Measurements from ENCODE around the gene CHST11.

Gene CHST11

DNA sequence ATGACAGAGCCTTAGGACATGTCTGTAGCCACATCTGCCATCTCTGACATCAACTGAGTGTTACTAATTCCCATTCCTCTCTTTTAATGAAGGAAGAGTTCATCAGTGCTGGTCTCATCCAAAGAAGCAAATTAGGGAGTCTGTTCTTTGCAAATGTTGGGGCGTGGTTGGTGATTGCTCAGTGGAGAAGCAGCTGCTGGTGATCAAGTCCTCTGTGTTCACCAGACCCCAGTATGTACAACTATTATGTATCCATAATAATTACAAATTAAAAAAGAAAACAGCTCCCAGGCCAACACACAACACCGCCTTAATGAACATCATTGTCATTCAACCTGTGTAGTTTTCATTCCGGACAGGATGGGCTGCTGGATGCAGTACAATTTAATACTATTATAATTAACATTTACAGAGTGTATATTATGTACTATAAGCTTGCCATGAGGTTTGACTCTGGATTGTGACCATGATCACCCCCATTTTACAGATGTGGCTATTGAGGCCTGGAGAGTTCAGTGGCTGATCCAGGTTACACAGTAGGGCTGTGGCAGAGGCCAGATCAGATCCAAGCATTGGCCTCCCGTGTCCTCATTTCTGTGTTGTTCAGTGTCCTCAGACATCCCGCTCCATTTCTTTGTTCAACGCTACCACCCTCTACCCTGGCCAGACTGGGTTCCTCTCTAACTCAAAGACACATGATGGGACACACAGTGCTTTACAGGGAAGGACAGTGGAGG, 179.0 kb downstream of the CHST11 start:
- DNase-seq, result no peak

DNA sequence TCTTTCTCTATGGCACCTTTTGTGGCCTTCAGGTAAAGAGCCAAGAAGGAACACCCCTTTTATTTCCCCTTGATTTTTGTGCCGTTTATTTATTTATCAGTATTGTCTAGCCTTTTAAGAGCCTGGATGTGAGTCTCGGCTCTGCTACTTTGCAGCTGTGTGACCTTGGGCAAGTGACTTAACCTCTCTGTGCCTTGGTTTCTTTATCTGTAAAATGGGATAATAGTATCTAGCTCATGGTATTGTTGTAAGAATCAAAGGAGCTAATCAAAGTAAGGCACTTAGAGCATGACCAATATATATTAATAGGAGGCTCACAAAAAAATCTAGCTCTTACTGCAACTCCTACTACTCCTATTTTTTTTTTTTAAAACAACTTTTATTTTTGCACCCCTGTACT, 179.7 kb downstream of the CHST11 start:
- no peak for DNase-seq

DNA sequence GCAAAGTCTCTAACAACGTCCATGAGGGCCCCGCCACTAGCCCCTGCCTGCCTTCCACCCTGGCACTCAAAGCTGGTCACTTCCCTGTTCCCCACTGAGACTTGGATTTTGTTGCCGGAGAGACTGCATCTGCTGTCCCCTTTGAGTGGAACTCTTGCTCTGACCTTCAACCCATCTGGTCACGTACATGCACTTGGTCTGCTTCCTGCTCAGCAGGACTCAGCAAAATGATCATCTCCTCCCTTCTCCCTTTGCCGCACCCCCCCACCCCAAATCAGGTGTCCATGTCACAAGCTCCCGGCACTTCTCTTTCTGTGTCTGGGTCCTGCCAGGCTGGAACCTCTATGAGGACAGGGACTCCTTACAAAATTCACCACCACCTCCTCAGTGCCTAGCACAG, 180.9 kb downstream of the CHST11 start:
- peak; percentile 26 to 34 for DNase-seq

DNA sequence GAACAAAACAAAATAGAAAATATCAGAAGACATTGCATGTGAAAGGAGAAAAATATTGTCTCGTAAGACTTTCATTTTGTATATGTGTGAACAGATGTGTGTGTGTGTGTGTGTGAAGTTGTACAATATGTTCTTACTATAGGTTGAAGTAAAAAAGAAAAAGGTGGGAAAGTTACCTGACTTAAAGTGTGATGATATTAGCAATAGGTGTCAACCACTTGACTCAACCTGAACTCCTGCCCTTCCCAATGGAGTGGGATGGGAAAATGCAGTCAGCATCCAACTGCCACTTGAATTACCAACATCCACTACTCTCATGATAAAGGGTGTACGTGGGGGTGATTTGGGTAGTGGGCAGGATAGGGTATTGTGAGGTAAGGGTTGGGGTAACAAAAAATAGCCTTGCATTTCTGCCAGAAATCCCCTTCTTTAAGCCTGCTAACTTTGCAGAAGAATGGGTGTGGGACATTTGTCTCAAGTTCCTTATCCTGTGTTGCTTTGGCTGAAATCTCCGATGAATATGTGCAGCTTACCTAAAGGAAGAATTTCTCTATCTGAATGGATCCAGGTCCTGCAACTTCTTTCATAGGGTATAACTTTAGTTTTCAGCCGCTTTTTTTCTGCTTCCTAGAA, 181.6 kb downstream of the CHST11 start:
- DNase-seq, result peak; percentile 36 to 62

DNA sequence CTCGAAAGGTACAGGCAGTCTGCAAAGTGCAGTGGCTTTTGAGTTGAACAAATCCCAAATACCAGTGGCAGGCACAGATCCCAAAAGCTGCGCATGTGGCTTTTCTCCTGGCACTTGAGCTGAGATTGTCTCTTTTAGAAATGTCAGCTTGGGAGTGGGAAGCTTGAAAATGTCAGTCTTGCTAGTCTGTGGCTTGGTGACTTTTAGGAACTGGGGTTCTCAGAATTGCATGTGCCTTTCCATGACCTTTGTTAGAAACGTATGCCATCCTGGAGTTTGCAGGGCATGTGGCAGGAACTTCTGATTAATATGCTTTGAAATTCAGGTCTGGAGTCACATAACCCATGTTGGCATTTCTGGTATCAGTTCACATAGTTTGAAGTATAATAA, 182.1 kb downstream of the CHST11 start:
- DNase-seq, result peak; percentile 53 to 62

DNA sequence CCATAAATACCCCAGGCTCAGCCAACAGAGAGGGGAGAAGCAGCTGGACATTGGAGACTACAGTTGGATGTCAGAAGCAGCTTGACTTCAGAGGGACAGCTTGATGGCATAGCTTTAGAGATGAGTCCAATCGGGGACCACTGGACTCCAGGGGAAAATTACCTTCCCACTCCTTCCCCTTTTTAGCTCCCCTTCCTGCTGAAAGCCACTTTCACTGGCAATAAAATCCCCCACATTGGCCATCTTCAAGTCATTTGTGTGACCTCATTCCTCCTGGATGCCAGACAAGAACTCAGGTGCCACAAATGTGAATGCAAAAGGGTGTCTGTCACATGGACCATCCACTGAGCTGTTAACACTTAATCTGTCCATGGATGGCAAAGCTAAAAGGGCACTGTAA, 184.2 kb downstream of the CHST11 start:
- DNase-seq, result peak in 1 of 2 donors; percentile 53

DNA sequence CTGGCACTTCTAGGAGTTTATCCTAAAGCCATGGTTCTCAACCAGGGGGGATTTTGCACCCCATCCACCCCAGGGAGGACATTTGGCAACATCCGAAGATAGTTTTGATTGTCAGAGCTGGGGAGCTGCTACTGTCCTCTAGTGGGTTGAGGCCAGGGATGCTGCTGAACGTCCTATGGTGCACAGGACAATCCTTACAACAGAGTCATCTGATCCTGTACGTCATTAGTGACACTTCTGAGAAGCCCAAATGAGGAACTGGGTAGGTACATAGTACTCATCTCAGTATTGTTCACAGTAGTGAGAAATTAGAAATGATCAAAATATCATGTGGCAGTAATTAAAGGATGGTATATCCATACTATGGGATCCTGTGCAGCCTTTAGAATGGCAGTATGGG, 185.1 kb downstream of the CHST11 start:
- peak; percentile 66 to 88 for DNase-seq

DNA sequence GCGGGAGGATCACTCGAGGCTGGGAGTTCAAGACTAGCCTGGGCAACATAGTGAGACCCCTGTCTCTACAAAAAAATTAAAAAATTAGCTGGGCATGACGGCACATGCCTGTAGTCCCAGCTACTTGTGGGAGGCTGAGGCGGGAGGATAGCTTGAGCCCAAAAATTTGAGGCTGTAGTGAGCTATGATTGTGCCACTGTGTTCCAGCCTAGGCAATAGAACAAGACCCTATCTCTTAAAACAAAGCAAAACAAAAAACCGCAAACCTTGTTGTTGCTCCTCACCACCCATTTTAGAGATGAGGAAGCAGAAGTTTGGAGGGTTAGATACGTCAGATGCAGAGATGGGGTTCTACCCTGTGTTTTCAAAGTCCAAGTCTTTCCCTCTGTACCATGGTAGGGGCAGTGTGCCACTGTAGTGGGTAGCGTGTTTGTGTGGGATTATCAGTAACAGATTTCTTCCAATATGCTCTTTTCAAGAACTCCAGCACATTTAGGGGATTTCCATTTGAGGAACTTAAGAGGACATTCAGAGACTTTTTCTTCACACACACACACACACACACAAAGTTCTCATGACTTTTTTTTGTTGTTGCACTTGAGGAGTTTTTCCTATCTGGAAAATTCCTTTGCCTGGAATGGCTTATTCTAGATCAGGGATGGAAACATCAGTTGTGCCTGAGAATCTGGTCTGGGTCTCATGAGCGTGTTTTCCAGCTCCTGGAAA, 186.5 kb downstream of the CHST11 start:
- peak; percentile 57 to 86 for DNase-seq

DNA sequence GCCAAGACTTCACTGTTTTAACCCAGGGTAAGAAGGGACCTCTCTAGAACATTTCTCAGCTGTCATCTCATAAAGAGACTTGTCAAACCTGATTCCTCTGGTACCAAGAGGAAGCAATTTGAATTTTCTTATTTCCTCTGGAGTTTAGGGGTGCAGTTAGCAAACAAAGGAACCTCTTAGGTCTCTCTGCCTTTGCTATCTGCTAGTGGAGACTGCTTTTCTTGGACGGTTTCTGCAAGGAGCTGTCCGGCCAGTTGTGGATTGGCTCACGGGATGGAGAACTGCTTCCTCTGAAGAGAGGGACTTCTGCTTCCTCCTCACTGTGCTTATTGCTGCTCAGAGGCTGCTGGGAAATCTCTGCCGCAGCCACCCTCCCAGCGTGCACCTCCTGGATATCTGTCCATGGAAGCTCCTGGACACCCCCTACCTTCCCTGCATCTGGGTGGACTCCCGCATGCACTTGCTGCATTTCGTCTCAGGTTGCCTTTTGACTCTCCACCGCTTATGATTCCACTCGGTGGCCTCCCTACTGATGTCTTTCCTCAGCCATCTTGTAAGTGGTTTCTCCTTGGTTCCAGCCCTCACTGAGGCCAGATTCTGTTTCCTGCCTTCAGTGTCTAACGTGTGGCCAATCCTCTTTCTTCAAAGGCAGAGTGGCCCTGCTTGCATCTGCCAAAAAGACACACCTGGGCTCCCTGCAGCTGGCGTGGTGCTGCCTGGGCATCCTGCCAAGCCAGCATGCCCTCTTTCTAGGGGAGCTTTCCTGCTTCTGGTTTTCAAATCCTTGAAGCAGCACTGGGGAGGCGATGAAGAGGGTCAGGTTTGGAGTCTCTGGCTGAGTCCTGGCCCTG, 187.3 kb downstream of the CHST11 start:
- peak; percentile 58 to 62 for DNase-seq

DNA sequence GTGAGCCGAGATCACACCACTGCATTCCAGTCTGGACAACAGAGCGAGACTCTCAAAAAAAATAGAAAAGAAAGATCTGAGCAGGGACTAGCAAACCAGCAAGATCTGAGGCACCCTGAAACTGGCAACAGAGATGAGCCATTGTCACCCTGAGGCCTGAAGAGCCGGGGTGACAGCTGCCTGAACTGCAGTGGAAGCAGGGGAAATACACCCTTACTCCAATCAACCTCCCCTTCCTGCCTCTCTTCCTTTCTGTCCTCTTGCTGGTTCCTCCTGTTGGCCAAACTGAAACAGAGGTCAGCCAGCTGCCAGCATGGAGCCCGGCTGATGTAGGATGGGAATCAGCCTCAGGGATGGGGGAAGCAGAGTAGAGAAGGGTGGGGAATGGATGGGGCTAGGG, 192.0 kb downstream of the CHST11 start:
- DNase-seq, result peak; percentile 51 to 68

DNA sequence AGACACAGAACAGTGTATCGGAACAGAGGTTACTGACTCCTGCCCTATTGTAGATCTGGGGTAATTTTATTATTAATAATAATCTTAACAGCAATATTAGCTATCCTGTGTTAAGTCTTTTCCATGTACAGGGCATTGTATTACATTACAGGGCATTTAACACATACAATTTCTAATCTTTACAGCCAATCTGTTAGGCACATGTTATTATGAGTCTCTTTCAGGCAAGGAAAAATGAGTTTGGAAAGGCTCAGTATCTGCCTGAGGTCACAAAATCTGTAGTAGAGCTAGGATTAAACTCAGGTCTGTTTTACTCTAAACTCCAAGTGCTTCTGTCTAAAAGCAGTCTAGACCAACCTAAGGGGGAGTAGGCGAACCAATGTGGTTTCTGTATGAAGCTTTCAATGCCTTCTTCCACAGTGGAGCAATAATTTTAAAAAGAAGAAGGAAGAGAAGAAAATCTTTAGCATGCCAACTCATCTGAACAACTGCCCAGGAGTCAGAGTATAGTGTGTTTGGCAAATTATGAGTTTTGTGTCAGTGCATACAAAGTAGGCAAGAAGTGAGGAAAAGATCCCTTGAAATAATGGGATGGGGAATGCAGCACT, 192.6 kb downstream of the CHST11 start:
- DNase-seq, result peak; percentile 59 to 71

DNA sequence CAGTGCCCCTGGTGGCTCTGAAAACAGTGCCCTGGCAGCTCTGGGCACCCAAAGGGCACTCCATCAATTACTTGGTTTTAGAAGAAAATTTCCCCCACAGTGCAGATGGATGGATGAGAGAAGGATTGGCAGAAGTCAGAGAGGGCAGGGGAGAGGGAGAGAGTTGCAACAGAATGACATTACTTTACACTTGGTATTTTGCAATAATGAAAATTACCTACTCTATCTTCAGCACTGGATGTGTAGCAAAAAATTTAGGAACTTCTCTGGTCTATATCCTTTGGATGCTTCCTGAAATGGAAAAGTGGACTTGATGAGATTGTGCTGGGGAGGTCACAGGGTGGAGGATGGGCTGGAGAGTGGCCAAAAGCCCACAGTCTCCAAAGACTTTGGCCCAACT, 193.2 kb downstream of the CHST11 start:
- DNase-seq, result peak; percentile 79 to 80

DNA sequence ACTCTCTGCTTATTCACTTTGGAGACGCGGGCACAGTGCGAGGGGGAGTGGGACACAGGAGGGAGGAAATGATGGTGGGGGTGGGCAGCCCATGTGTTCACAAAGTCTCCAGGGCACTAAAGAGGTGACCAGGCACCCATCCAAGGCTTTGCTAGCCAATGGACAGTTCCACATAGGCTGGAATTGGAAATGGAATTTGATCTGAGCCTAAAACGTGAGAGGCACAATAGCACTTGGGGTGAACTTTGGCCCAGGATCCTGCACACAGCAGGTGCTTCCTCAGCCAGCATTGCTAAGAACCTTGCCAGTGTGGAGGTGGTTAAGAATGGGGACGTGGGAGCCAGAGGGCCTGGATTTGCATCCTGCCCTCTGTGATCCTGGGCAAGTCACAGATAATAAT, 193.8 kb downstream of the CHST11 start:
- DNase-seq, result no peak

DNA sequence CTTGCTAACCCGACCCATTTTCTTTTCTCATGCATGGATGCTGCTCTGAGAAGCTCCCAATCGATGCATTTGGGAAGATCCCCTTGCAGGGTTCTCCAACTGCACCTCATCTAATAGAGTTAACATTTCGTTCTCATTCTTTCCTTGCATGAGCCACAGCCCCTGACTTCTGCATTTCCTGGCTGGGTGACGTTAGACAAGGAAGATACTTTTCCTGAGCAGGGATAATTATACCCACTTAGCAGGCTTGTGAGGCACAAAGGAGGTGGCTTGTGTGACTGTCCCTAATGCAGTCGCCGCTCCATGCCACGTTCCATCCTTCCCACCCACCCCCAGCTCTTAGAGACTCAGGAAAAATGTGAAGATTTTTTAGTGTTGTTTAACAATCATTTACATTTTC, 195.1 kb downstream of the CHST11 start:
- DNase-seq, result no peak

DNA sequence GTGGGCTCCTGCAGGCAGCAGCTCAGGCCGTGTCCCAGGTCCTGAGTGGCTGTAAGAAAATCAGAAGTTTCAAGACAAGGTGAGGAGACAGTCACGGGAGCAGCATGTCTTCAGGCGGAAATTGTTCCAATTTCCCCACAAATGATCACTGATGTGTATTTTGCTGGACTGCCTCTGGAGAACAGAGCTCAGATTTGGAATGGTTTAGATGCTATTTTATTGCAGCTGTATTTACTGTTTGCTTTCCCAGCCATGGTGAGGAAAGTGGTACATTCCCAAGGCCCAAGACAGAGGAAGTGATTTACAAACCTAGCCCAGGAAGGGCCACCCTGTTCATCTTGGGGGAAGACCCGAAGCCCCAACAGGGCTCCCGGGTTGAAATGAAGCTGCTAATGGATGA, 195.6 kb downstream of the CHST11 start:
- DNase-seq, result no peak

DNA sequence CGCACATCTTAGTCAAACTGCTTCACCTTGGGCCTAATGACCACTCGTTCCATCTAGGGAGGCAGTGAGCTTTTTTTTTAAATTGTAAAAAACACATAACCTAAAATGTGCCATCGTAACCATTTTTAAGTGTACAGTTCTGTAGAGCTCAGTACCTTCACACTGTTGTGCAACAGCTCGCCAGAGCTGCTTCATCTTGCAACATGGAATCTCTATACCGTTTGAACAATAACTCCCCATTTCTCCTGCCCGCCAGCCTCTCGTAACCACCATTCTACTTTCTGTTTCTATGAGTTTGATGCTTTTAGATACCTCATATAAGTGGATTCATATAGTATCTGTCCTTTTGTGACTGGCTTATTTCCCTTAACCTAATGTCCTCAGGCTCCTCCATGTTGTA, 196.2 kb downstream of the CHST11 start:
- no peak for DNase-seq

DNA sequence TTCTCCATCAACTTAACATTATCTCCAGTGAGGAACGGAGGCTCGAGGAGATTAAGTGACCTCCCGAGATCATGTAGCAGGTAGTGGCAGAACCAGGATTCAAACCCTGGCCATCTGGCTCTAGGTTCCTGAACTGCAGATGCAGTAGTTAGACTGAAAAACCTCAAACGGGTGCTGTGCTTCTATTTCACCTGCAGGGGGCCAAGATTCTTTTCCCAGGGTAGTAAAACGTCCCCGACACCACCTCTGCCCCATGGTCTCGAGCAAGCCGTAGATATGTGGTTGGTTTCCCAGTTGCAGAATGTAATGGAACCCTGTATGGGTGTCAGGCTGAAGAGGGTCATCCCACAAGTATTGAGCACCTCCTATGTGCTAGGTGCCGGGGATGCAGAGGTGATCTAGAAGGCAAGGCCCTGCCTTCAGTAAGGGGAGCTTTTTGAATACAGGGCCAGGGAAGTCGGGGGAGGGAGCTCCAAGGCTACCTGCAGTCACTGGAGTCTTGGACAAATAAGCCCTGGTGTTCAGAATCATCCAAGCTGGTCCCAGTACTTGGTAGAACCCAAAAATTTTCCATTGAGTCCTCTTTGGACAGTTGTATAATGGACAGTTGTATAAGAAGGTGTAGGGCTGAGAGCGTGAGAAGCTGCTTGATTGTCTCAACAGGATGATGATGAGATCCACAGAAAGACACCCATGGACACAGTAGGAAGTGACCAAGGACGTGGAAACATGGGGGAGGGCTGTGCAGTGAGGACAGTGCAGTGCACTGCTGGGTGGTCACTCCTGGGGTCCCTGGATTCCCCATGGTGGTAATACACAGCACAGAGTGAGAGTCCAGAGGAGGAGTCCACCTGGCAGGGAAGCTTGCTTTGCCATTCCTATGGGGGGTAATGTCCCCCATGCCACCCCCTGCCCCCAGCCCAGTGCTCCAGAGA, 197.2 kb downstream of the CHST11 start:
- DNase-seq, result peak in 1 of 2 donors; percentile 42

DNA sequence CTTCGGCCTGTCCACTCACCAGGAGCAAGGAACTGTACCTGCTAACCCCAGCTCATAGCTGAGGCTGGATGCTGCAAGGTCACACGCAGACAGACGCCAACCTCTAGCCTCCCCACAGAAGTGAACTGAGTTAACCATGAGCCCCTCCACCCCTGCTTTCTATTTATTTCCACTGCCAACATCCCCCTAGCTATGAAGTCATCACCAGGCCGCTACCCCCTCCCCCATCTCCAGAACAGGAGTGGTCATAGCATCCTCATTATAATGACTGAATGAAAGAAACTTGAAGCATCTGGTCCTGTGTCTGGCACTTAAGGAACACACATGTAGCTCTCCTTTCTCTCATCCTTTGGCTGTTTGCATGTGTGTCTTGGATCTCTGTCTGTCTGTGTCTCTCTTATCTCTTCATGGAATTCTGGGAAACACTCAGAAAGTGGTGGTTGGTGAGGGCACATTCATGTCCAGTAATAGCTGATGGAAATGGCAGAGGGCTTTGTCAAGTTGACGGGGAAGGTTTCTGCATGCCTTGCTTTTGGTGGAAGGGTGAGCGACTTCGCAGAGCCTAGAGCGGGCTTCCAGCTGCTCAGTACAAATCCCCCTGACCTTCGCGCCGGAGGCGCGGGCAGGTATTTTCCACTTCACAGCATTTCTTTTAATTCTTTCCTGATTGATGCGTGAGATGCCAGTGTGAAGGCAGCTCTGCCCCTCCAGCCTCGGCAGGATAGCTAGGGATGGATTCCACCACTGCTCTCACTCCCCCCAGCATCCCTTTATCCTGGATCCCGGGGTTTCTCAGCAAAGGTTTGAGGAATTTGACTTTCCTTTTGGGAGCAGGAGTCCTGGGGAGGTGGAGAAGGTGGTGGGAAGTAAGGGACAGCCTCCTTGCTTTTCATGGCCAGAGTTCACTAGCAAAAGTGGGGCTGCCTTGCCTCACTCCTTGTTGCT, 198.2 kb downstream of the CHST11 start:
- no peak for DNase-seq

DNA sequence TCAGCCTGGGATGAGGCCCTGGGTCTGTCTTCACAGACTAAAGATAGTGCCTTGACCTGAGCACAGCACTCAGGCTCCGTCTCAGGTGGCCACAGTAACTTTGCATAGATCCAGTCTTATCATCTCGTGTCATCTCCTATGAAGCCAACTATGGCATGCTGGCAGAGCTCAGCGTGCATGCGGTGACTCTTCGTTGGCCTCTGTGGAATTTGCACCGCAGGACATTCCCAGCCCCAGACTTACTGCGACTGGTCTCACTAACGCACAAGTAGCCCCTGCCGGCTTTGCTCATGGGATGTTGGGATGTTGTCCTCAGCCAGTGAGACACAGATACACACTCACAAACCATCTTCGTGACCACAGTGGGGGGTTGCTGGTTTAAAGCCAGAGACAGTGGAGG, 199.6 kb downstream of the CHST11 start:
- DNase-seq, result no peak

DNA sequence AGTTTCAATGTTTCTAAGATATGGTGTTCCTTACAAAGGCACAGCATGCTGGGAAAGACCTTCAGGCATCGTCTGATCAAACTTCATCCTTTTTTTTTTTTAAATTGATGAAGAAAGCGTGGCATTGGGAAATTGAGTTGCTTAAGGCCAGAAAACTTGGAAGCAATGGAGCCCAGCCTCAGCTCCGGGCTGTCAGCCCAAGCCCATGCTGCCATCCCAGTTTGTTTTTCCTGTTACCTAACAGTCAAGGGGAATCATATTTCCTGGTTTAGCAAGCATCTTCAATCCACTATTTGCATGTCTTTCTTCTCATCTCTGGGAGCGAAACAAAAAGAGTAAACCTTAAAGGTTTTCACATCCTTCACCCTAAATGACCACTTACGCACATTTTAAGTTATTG, 200.2 kb downstream of the CHST11 start:
- DNase-seq, result no peak

Data from inflammatory macrophage treated with lipopolysaccharide for 1 hour (primary cell).